Fibroblast of mammary gland (primary cell): ENCODE results near the gene NRDE2.

Experiments
- DNase-seq: peaks from one replicate; pipeline ENCODE4 v3.0.0-alpha.2; 2010; ENCODE audit warnings: low read depth
- H3K4me3 ChIP-seq: 2 replicates; pipeline ENCODE4 v1.5.1; 2011; ENCODE audit warnings: low read depth, mild to moderate bottlenecking, low read length, moderate library complexity; ENCODE audit not compliant: control insufficient read depth
- CTCF ChIP-seq: conservative IDR thresholded peaks from 2 replicates; pipeline ENCODE4 v1.5.1; 2011; ENCODE audit warnings: low read depth, low read length, inconsistent platforms; ENCODE audit not compliant: control insufficient read depth, insufficient read depth

NRDE2 gene

GRCh38 chr14:90373887-90374286 lies 42.1 kb upstream of the NRDE2 start:
- no peak for TF ChIP-seq CTCF
- H3K4me3 ChIP-seq, result no peak overlapping the region
- DNase-seq, result no peak

GRCh38 chr14:90368946-90369721 lies 37.4 kb upstream of the NRDE2 start:
- no peak overlapping the region for H3K4me3 ChIP-seq
- DNase-seq, result peak; percentile 67
- peak; percentile 19 for TF ChIP-seq CTCF

GRCh38 chr14:90362558-90362896 lies 30.8 kb upstream of the NRDE2 start:
- H3K4me3 ChIP-seq, result no peak overlapping the region
- no peak for TF ChIP-seq CTCF

GRCh38 chr14:90361865-90362557 lies 30.3 kb upstream of the NRDE2 start:
- H3K4me3 ChIP-seq, result no peak overlapping the region
- TF ChIP-seq CTCF, result no peak
- DNase-seq, result no peak

More at GRCh38 chr14:90362558-90362896, 30.8 kb upstream of the NRDE2 start:
- no peak for DNase-seq

GRCh38 chr14:90358359-90358758 lies 26.6 kb upstream of the NRDE2 start:
- no peak overlapping the region for H3K4me3 ChIP-seq
- no peak for TF ChIP-seq CTCF
- DNase-seq, result no peak

GRCh38 chr14:90356925-90357324 lies 25.2 kb upstream of the NRDE2 start:
- no peak for TF ChIP-seq CTCF
- DNase-seq, result no peak
- H3K4me3 ChIP-seq, result no peak overlapping the region
